ENCODE measurements around the gene MSI2.

The MSI2 gene

DNA sequence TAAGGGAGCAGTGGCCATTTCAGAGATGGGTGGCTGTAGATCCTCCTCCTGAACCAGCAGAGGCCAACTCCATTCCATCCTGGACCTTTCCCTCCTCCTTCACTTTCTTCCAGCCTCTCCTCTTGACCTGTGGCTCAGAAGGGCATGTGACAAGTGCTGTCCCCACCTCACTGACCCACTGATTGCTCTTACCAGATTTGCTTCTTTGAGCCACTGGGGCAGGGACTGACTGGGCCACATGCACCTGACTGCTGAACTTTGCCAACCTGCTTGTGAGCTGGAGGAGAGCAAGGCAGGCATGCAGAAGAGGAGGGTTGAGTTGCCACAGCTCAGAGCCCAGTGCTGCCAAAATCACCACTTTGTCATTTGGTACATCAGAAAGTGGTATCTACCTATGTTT is 68.3 kb downstream of the MSI2 start:
- TF ChIP-seq, protein P1, sequence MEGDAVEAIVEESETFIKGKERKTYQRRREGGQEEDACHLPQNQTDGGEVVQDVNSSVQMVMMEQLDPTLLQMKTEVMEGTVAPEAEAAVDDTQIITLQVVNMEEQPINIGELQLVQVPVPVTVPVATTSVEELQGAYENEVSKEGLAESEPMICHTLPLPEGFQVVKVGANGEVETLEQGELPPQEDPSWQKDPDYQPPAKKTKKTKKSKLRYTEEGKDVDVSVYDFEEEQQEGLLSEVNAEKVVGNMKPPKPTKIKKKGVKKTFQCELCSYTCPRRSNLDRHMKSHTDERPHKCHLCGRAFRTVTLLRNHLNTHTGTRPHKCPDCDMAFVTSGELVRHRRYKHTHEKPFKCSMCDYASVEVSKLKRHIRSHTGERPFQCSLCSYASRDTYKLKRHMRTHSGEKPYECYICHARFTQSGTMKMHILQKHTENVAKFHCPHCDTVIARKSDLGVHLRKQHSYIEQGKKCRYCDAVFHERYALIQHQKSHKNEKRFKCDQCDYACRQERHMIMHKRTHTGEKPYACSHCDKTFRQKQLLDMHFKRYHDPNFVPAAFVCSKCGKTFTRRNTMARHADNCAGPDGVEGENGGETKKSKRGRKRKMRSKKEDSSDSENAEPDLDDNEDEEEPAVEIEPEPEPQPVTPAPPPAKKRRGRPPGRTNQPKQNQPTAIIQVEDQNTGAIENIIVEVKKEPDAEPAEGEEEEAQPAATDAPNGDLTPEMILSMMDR (IDR thresholded peaks at IDR 0.05; ENCODE audit: low read depth, low read length), result no peak

DNA sequence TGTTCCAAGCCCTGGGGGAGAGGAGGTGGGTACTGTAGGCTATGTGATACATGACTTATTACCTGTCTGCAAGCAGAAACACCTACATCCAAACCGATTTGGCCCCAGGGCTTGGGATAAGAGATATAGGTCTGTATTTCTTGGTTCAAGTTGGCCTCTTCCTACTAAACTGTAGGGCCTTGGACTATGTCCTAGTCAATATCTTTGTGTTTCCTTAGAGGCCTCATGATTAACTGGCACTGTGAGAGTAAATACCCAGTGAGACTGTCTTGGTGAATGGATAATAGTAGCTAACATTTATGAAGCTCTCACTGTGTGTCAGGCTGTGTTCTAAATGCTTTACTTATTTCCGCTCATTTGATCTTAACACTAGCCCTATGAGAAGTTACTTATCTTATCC is 70.0 kb downstream of the MSI2 start:
- TF ChIP-seq, protein P1 (IDR thresholded peaks at IDR 0.05; ENCODE audit: low read depth, low read length), result no peak
- no peak overlapping the region for H3K4me3 ChIP-seq (ENCODE audit: low read depth, low read length)
- H3K4me1 ChIP-seq, result peaks cover 18% of the 10 kb centered on the region
- no peak for DNase-seq
- peaks cover 48% of the 10 kb centered on the region for H3K36me3 ChIP-seq
- H3K9me3 ChIP-seq, result no peaks in the 10 kb centered on the region
- no peaks in the 10 kb centered on the region for H3K27me3 ChIP-seq

More for the DNA sequence above, 68.3 kb downstream of the MSI2 start:
- Histone ChIP-seq H3K27me3 (no peaks in the 10 kb centered on the region), H3K36me3 (peaks cover 44% of the 10 kb centered on the region), H3K4me1 (peaks cover 18% of the 10 kb centered on the region), H3K9me3 (no peaks in the 10 kb centered on the region), H3K4me3 (ENCODE audit: low read depth, low read length) (no peak overlapping the region)
- no peak for DNase-seq

DNA sequence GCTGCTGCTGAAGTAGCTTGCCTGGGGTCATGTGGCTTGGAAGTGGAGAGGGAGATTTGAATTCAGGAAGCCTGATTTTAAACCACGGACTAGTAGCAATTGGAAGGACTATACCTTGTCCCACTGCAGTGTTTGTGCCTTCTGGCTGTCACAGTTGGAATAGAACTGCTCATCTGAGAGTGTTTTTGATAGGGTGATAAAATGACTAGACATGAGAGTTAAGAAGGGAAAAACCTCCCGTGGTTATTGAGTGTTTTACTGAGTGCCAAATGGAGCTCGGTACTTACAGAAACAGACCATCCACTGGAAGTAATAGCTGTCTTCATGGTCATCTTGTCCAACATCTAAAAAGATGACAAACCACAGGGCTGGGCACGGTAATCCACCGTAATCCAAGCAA is 70.4 kb downstream of the MSI2 start:
- Histone ChIP-seq H3K27me3 (no peaks in the 10 kb centered on the region), H3K4me3 (ENCODE audit: low read depth, low read length) (no peak overlapping the region), H3K4me1 (peaks cover 18% of the 10 kb centered on the region), H3K9me3 (no peaks in the 10 kb centered on the region), H3K36me3 (peaks cover 49% of the 10 kb centered on the region)
- TF ChIP-seq, protein P1 (IDR thresholded peaks at IDR 0.05; ENCODE audit: low read depth, low read length), result no peak
- no peak for DNase-seq

DNA sequence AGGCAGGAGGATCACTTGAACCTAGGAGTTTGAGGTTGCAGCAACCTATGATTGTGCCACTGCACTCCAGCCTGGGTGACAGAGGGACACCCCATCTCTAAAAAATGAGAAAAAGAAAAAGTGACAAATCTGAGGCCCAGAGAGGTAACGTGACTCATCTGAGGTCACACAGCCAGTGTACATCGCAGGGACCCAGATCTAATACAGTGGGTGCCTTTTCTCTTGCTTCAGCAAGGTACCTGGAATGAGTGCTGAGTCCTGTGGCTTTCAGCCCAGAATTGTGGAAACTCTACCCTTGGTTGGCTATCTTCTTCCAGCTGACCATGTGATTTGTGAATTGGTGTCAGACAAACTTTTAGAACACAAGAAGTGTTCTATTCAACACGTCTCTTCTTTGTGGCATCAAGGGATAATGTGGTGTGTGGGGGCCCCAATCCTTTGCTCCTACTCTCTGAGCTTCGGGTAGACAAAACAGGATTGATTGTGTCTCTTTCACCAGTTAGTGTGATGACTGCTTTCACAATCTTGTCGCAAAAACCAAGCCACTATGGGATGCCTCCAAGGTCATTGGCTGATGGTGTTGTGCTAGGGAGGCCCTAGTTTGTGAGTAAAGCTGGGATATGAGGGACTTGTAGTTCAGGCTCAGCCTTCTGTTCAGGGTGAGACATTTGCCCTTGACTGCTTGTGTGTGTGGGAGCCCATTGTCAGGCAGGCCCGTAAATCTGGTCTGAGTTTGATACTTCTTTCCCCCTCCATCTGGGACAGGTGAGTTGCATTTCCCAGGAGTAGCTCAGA is 71.0 kb downstream of the MSI2 start:
- DNase-seq, result no peak
- Histone ChIP-seq H3K9me3 (no peaks in the 10 kb centered on the region), H3K36me3 (peaks cover 46% of the 10 kb centered on the region), H3K4me1 (peaks cover 18% of the 10 kb centered on the region), H3K4me3 (ENCODE audit: low read depth, low read length) (no peak overlapping the region), H3K27me3 (no peaks in the 10 kb centered on the region)
- TF ChIP-seq, protein P1 (IDR thresholded peaks at IDR 0.05; ENCODE audit: low read depth, low read length), result no peak

DNA sequence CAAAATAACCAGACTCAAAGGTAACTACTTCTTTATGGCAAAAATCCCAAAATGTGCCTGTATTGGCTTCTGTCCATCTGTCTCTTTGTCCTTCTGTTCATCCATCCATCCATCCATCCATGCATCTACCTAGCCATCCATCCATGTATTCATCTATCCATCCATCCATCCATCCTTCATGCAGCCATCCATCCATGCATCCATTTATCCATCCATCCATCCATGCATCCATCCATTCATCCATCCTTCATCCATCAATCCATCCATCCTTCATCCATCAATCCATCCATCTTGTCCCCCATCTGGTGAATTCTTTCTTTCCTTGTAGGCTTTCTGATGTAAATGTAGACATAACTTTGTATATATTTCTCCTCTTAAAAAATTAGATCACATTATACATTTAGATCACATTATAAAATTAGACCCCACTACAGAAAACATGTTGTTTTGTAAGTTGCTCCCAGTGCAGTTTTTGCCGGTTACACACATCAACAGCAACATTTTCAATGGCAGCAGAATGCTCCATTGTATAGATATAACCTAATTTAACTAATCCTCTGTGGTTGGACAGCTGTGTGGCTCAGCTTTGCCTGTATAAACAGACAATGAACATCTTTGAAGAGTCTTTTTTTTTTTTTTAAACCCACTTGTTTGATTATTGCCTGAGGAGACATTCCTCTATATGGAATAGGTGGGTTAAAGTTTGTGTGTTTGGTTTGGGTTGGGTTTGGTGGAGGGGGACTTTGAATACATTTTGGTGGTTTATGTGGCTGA is 72.0 kb downstream of the MSI2 start:
- Histone ChIP-seq H3K36me3 (peaks cover 46% of the 10 kb centered on the region), H3K27me3 (no peaks in the 10 kb centered on the region), H3K4me1 (peaks cover 18% of the 10 kb centered on the region), H3K9me3 (no peaks in the 10 kb centered on the region), H3K4me3 (ENCODE audit: low read depth, low read length) (no peak overlapping the region)
- no peak for DNase-seq
- TF ChIP-seq, protein P1 (IDR thresholded peaks at IDR 0.05; ENCODE audit: low read depth, low read length), result no peak
